A673 (cell line): ENCODE results near the gene FGD6. TPM values are rescaled to one million over a fixed set of nuclear protein-coding genes. Genes with fewer than 3 reads are reported as not detected.

Source experiments
- Bru-seq: library from RNA; stranded (reverse); fragments of 400-500 nt; gene quantifications from one replicate; lab custom pipeline; 2021; lab: Mats Ljungman, UMichigan
- BruChase-seq, 2 experiments: library from RNA; stranded (reverse); fragments of 400-500 nt; gene quantifications; one replicate each; lab custom pipeline; 2021; lab: Mats Ljungman, UMichigan
- BruUV-seq: library from RNA; stranded (reverse); fragments of 400-500 nt; replicated peaks from 2 replicates; lab custom pipeline; 2021; lab: Mats Ljungman, UMichigan
- CTCF ChIA-PET: fragments of 300-600 bp; sonication (Branson Sonifier 250); formaldehyde crosslinking; loops from one replicate; lab custom pipeline; 2022; ENCODE audit warnings: antibody characterized with exemption; lab: Charles Lee
- POLR2A ChIA-PET: fragments of 300-600 bp; sonication (Branson Sonifier 250); formaldehyde crosslinking; loops from one replicate; lab custom pipeline; 2022; ENCODE audit warnings: antibody characterized with exemption; ENCODE audit not compliant: low non-redundant PET; lab: Charles Lee
- DNase-seq: peaks from one replicate; pipeline ENCODE4 v3.0.0-alpha.2; 2015; ENCODE audit warnings: low spot score
- H3K27ac ChIP-seq: fragments of 200-600 bp; sonication (generic); 2 replicates; pipeline ENCODE4 v1.5.1; 2016; ENCODE audit warnings: mixed run types, low read depth, mild to moderate bottlenecking, mixed read lengths, antibody characterized with exemption, low read length; ENCODE audit not compliant: poor library complexity, severe bottlenecking
- H3K27me3 ChIP-seq: fragments of 200-600 bp; sonication (generic); replicated peaks from 2 replicates; pipeline ENCODE4 v1.6.1; 2017; ENCODE audit warnings: mixed run types, low read depth, mild to moderate bottlenecking, mixed read lengths, antibody characterized with exemption, low read length; ENCODE audit not compliant: insufficient read depth, poor library complexity
- H3K36me3 ChIP-seq: fragments of 200-600 bp; sonication (generic); 2 replicates; pipeline ENCODE4 v1.6.1; 2016; ENCODE audit warnings: mixed run types, mild to moderate bottlenecking, mixed read lengths, antibody characterized with exemption, low read length; ENCODE audit not compliant: insufficient read depth, poor library complexity, severe bottlenecking
- H3K4me1 ChIP-seq: fragments of 200-600 bp; sonication (generic); 2 replicates; pipeline ENCODE4 v1.6.1; 2017; ENCODE audit warnings: mixed run types, mild to moderate bottlenecking, mixed read lengths, antibody characterized with exemption, low read length; ENCODE audit not compliant: insufficient read depth, poor library complexity, severe bottlenecking
- H3K4me3 ChIP-seq: fragments of 200-600 bp; sonication (generic); 2 replicates; pipeline ENCODE4 v1.5.1; 2016; ENCODE audit warnings: low read depth, mixed run types, mild to moderate bottlenecking, mixed read lengths, low read length; ENCODE audit not compliant: poor library complexity, severe bottlenecking
- H3K9me3 ChIP-seq: fragments of 200-600 bp; sonication (generic); 2 replicates; pipeline ENCODE4 v1.6.1; 2016; ENCODE audit warnings: mixed run types, low read depth, mild to moderate bottlenecking, mixed read lengths, antibody characterized with exemption, low read length; ENCODE audit not compliant: poor library complexity, severe bottlenecking
- EZH2 ChIP-seq: fragments of 200-600 bp; sonication (generic); IDR thresholded peaks from 2 replicates; pipeline ENCODE4 v1.6.1; 2017; ENCODE audit warnings: borderline replicate concordance, low read depth, mild to moderate bottlenecking, mixed read lengths, antibody characterized with exemption, low read length; ENCODE audit not compliant: poor library complexity, severe bottlenecking
- intact Hi-C: fragments of 100-400 bp; cut with micrococcal nuclease; formaldehyde crosslinking; loops from one replicate; pipeline ENCODE4 v1.10.0; 2022; ENCODE audit not compliant: unreplicated experiment
- long read RNA-seq: library from polyadenylated mRNA; stranded (forward); transcript quantifications from one replicate; pipeline ENCODE4 v2.0.0, GENCODE V29; 2022
- total RNA-seq: library from RNA; stranded (reverse); gene quantifications from 2 replicates; pipeline ENCODE4 v1.2.3, GENCODE V29; 2021
- TF ChIP-seq, protein P1 (sequence below): fragments of 300-800, 200-600 bp; sonication (generic); conservative IDR thresholded peaks from 2 replicates; pipeline ENCODE4 v1.5.1; 2017; ENCODE audit warnings: low read depth, mild to moderate bottlenecking, antibody characterized with exemption, low read length, moderate library complexity, mixed read lengths

The FGD6 gene
- total RNA-seq, result 11.7 and 12.6 TPM in 2 replicates
- Bru-seq, nascent RNA, result percentile 65 among the genes with signal in this experiment
- BruChase-seq, experiment 1, labeled RNA remaining after a 2-hour chase, result percentile 63 among the genes with signal in this experiment
- BruChase-seq, experiment 2, labeled RNA remaining after a 6-hour chase, result percentile 59 among the genes with signal in this experiment
- long read RNA-seq, full-length matches to known transcripts, result 7 of 11 reads
- long read RNA-seq, partial matches to known transcripts, result 1 of 11 reads
- long read RNA-seq, other reads (novel, unspliced or antisense), result 3 of 11 reads

DNA sequence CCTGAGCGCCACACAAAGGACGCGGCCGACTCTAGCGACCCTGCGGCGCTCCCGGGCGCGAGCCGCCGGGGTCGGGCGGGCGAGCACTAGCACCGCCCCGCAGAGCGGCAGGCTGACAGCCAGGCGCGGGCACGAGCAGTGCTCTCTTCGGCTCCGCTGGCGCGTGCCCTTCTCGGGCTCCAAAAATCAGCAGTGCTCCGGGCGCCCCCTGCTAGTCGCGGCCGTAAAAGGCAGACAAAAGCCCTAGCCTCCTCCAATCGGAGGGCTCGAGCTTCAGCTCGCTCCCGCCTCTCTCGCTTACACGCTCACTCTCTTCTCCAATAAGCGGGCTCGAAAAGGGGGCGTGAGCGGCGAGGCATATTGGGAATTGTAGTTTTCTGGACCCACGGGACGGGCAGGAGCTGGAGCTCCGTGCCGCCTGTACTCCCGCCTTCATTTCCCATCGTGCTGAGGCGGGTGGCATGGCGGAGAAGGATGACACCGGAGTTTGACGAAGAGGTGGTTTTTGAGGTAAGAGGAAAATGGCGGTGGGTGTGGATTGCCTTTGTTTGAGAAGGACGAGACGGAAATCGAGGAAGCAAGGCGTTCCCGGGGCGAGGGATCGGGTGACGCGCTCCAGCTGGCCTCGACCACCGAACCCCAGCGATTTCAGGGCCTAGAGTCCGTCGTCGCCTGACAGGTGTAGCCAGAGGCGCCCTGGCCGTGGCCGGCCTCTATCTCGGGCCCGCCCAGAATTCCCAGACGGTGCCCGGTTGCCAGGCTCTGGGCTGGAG is at the start of gene FGD6, which contains the start of gene VEZT:
Gene FGD6, minus strand, starts transcription at position 91 of the 773 bp plus-strand sequence. CDS start 227 bp downstream, outside the sequence.
Gene VEZT, plus strand, starts transcription at position 431 of the 773 bp plus-strand sequence. Its CDS starts 44 bp downstream, at position 475.
- TF ChIP-seq EZH2, result no peak
- TF ChIP-seq, protein P1, sequence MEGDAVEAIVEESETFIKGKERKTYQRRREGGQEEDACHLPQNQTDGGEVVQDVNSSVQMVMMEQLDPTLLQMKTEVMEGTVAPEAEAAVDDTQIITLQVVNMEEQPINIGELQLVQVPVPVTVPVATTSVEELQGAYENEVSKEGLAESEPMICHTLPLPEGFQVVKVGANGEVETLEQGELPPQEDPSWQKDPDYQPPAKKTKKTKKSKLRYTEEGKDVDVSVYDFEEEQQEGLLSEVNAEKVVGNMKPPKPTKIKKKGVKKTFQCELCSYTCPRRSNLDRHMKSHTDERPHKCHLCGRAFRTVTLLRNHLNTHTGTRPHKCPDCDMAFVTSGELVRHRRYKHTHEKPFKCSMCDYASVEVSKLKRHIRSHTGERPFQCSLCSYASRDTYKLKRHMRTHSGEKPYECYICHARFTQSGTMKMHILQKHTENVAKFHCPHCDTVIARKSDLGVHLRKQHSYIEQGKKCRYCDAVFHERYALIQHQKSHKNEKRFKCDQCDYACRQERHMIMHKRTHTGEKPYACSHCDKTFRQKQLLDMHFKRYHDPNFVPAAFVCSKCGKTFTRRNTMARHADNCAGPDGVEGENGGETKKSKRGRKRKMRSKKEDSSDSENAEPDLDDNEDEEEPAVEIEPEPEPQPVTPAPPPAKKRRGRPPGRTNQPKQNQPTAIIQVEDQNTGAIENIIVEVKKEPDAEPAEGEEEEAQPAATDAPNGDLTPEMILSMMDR, result peak; percentile 55
- peak; percentile 100 for DNase-seq
- Histone ChIP-seq H3K27me3 (no peaks in the 10 kb centered on the region), H3K4me3 (peak within 1 kb of the TSS; percentile 76), H3K4me1 (peaks cover 13% of the 10 kb centered on the region), H3K9me3 (no peaks in the 10 kb centered on the region), H3K36me3 (no peaks in the 10 kb centered on the region), H3K27ac (peak within 1 kb of the TSS; percentile 90)
- ChIA-PET CTCF (interaction anchor here (0.5 kb wide), 1 partner anchor 17 kb away, joined by 10 read pairs; no protein-coding TSS in a partner anchor), POLR2A (interaction anchor here (0.6 to 1.1 kb wide), 3 partner anchors 17 to 1516 kb away, joined by 4 to 8 read pairs (median 4); no protein-coding TSS in a partner anchor)
- intact Hi-C loops, result loop anchor here (2.0 to 5.0 kb wide), 3 partner anchors 85 to 260 kb away; no protein-coding TSS in a partner anchor
- no TSS peak for BruUV-seq

DNA sequence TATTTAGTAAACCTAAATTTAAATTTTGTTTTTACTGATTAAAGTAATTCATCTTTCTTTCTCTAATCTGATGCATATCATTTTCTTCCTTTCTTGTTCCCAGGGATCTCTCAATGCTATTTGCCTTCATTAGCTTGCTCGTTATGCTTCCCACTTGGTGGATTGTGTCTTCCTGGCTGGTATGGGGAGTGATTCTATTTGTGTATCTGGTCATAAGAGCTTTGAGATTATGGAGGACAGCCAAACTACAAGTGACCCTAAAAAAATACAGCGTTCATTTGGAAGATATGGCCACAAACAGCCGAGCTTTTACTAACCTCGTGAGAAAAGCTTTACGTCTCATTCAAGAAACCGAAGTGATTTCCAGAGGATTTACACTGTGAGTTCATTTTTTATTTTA is 49.0 kb upstream of the FGD6 start:
- H3K9me3 ChIP-seq, result no peaks in the 10 kb centered on the region
- H3K27me3 ChIP-seq, result no peaks in the 10 kb centered on the region
- DNase-seq, result no peak
- TF ChIP-seq EZH2, result no peak
- TF ChIP-seq, protein P1, result no peak
- no TSS peak for BruUV-seq
- intact Hi-C loops, result no loop called here
- peaks cover 65% of the 10 kb centered on the region for H3K36me3 ChIP-seq
- ChIA-PET CTCF (no interaction called here), POLR2A (no interaction called here)
- H3K4me3 ChIP-seq, result no peak overlapping the region
- H3K4me1 ChIP-seq, result peaks cover 9% of the 10 kb centered on the region
- H3K27ac ChIP-seq, result no peak overlapping the region

DNA sequence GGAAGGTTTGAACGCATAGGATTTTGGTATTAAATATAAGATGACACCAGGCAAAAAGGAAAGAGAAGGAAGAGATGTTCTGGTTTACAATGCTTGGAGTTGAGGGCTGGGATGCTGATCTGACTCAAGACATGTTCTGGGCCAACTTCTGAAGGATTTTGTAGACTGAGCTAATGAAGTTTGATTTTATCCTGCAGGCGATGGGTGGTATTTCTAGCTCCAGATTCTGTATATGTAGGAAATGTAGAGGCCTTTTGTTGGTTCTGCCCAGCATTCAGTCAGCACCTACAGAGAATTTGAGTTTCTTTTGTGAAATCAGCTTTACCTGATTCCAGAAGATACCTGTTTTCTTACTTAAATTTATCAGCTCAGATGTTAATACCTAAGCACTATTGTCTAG is 48.5 kb upstream of the FGD6 start:
- POLR2A ChIA-PET, result no interaction called here
- Histone ChIP-seq H3K36me3 (peaks cover 63% of the 10 kb centered on the region), H3K27me3 (no peaks in the 10 kb centered on the region), H3K9me3 (no peaks in the 10 kb centered on the region), H3K27ac (no peak overlapping the region), H3K4me3 (no peak overlapping the region), H3K4me1 (peaks cover 9% of the 10 kb centered on the region)
- DNase-seq, result no peak
- intact Hi-C loops, result no loop called here
- BruUV-seq, result no TSS peak
- CTCF ChIA-PET, result no interaction called here
- TF ChIP-seq, protein P1, result no peak
- TF ChIP-seq EZH2, result no peak
